ENCODE results near the gene APOBEC3B. TPM values are rescaled to one million over a fixed set of nuclear protein-coding genes. Genes with fewer than 3 reads are reported as not detected.
"Not testable (repeated sequence)": the region's sequence is repeated elsewhere in the genome, so short reads cannot be mapped to it uniquely, and the experiment has no call there.

Gene APOBEC3B
- total and polyA plus RNA-seq, 2 donors (not counting 1 experiment from before 2014, with no cell fraction given), result 2.4 to 7.9 TPM

- H3K79me2 ChIP-seq (ENCODE audit: control insufficient read depth, insufficient read depth, low read length); ATAC-seq (ENCODE audit: low read depth); H3K27me3 ChIP-seq (replicated peaks in 1 of 4; ENCODE audit: control extremely low read depth in 1 of 4, control insufficient read depth in 3 of 4, insufficient read depth in 4 of 4, low read length in 3 of 4); H3K4me2 ChIP-seq (replicated peaks; ENCODE audit: low read depth, low read length, poor library complexity, severe bottlenecking); H3K27ac Mint-ChIP-seq; H3K9me3 Mint-ChIP-seq (ENCODE audit: insufficient read depth); H3K27me3 Mint-ChIP-seq; H4K20me1 ChIP-seq (ENCODE audit: control insufficient read depth, insufficient read depth, low read length, poor library complexity, severe bottlenecking); H2AFZ ChIP-seq (ENCODE audit: insufficient read depth, low read depth, low read length, poor library complexity, severe bottlenecking); H3K4me3 ChIP-seq (ENCODE audit: control extremely low read depth in 1 of 5, extremely low read depth in 1 of 5, insufficient read depth in 1 of 5, low read depth in 2 of 5, low read length in 4 of 5); H3K27ac ChIP-seq (ENCODE audit: low read length in 2 of 2); DNase-seq; H3K9ac ChIP-seq (ENCODE audit: low read length); H3K36me3 ChIP-seq (replicated peaks in 1 of 2; ENCODE audit: control extremely low read depth in 1 of 2, control insufficient read depth in 1 of 2, extremely low read depth in 1 of 2, insufficient read depth in 2 of 2, low read length in 1 of 2): not testable (repeated sequence)
- peaks cover 2 to 27% (median 3%) of the 10 kb centered on the region in 3 donors for H3K9me3 ChIP-seq (ENCODE audit: control extremely low read depth in 1 of 3, control insufficient read depth in 2 of 3, insufficient read depth in 1 of 3, low read length in 2 of 3)
- intact Hi-C loops (cut with micrococcal nuclease), result loop anchor here (5.0 kb wide), 1 partner anchor 108 kb away; the partner anchor contains the start of gene CBX6
- Mint-ChIP-seq H3K4me1 (peaks cover 34% of the 10 kb centered on the region), H3K4me3 (peak overlapping the region; percentile 34)
- WGBS (ENCODE audit: insufficient coverage), result 89% methylated on average over 8 of the region's 10 CpGs
- POLR2A ChIA-PET, result interaction anchor here (0.9 kb wide), 1 partner anchor 30 kb away, joined by 3 read pairs; no protein-coding TSS in a partner anchor
- H3K4me1 ChIP-seq (ENCODE audit: control insufficient read depth in 2 of 2, insufficient read depth in 2 of 2, low read length in 2 of 2), result peaks cover 11 to 33% of the 10 kb centered on the region in 2 donors
- CTCF ChIA-PET, result interaction anchor here (1.2 to 7.1 kb wide), 4 partner anchors 16 to 111 kb away, joined by 3 to 65 read pairs (median 6); no protein-coding TSS in a partner anchor
These were observed 1.6 kb upstream of the APOBEC3B start for GRCh38 chr22:38980587-38980986.

GRCh38 chr22:38981005-38981991 is 849 bp upstream of the APOBEC3B start:
- CTCF ChIA-PET, result interaction anchor here (1.0 to 7.1 kb wide), 7 partner anchors 10 to 336 kb away, joined by 3 to 65 read pairs (median 4); partner anchors contain the start of gene CBX6
- H3K4me2 ChIP-seq (replicated peaks; ENCODE audit: low read depth, low read length, poor library complexity, severe bottlenecking), result peak overlapping the region; percentile 73
- POLR2A ChIA-PET, result interaction anchor here (0.6 to 1.8 kb wide), 3 partner anchors 22 to 138 kb away, joined by 3 to 8 read pairs (median 4); no protein-coding TSS in a partner anchor
- no peaks in the 10 kb centered on the region for H4K20me1 ChIP-seq (ENCODE audit: control insufficient read depth, insufficient read depth, low read length, poor library complexity, severe bottlenecking)
- no peaks in the 10 kb centered on the region for H3K36me3 ChIP-seq (replicated peaks in 1 of 2; ENCODE audit: control extremely low read depth in 1 of 2, control insufficient read depth in 1 of 2, extremely low read depth in 1 of 2, insufficient read depth in 2 of 2, low read length in 1 of 2)
- peak overlapping the region in 1 of 2 donors; percentile 57 for H3K27ac ChIP-seq (ENCODE audit: low read length in 2 of 2)
- H3K9ac ChIP-seq (ENCODE audit: low read length), result peak overlapping the region; percentile 67
- DNase-seq, result peak; percentile 39
- TF ChIP-seq, protein P1, sequence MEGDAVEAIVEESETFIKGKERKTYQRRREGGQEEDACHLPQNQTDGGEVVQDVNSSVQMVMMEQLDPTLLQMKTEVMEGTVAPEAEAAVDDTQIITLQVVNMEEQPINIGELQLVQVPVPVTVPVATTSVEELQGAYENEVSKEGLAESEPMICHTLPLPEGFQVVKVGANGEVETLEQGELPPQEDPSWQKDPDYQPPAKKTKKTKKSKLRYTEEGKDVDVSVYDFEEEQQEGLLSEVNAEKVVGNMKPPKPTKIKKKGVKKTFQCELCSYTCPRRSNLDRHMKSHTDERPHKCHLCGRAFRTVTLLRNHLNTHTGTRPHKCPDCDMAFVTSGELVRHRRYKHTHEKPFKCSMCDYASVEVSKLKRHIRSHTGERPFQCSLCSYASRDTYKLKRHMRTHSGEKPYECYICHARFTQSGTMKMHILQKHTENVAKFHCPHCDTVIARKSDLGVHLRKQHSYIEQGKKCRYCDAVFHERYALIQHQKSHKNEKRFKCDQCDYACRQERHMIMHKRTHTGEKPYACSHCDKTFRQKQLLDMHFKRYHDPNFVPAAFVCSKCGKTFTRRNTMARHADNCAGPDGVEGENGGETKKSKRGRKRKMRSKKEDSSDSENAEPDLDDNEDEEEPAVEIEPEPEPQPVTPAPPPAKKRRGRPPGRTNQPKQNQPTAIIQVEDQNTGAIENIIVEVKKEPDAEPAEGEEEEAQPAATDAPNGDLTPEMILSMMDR (IDR thresholded peaks at IDR 0.05), result peak; percentile 55
- no peak for TF ChIP-seq EZH2 (IDR thresholded peaks at IDR 0.05; ENCODE audit: borderline replicate concordance, insufficient read depth, low read depth, low read length, poor library complexity, severe bottlenecking)
- peaks cover 3% of the 10 kb centered on the region for H3K9me3 Mint-ChIP-seq (ENCODE audit: insufficient read depth)
- H3K4me3 ChIP-seq (ENCODE audit: control extremely low read depth in 1 of 5, extremely low read depth in 1 of 5, insufficient read depth in 1 of 5, low read depth in 2 of 5, low read length in 4 of 5), result peak overlapping the region in 4 of 5 experiments; percentile 43 to 74 (median 58)
- peaks cover 4% of the 10 kb centered on the region for H3K27me3 Mint-ChIP-seq
- H3K9me3 ChIP-seq (ENCODE audit: control extremely low read depth in 1 of 3, control insufficient read depth in 2 of 3, insufficient read depth in 1 of 3, low read length in 2 of 3), result peaks cover 2 to 27% (median 3%) of the 10 kb centered on the region in 3 donors
- peak overlapping the region; percentile 68 for H2AFZ ChIP-seq (ENCODE audit: insufficient read depth, low read depth, low read length, poor library complexity, severe bottlenecking)
- whole genome bisulfite sequencing (ENCODE audit: insufficient coverage), result 65% methylated on average over 18 of the region's 27 CpGs
- H3K4me1 Mint-ChIP-seq, result peaks cover 40% of the 10 kb centered on the region
- no peaks in the 10 kb centered on the region for H3K27me3 ChIP-seq (replicated peaks in 1 of 4; ENCODE audit: control extremely low read depth in 1 of 4, control insufficient read depth in 3 of 4, insufficient read depth in 4 of 4, low read length in 3 of 4)
- H3K79me2 ChIP-seq (ENCODE audit: control insufficient read depth, insufficient read depth, low read length), result no peaks in the 10 kb centered on the region
- H3K27ac Mint-ChIP-seq, result peak overlapping the region; percentile 63
- intact Hi-C loops (cut with micrococcal nuclease), result loop anchor here (5.0 kb wide), 1 partner anchor 109 kb away; the partner anchor contains the start of gene CBX6
- peak overlapping the region; percentile 97 for H3K4me3 Mint-ChIP-seq
- peak; percentile 2 for ATAC-seq (ENCODE audit: low read depth)
- H3K4me1 ChIP-seq (ENCODE audit: control insufficient read depth in 2 of 2, insufficient read depth in 2 of 2, low read length in 2 of 2), result peaks cover 11 to 39% of the 10 kb centered on the region in 2 donors
